Raji (cell line): Measurements from ENCODE around the gene STK16.

ENCODE experiments used
- POLR2A ChIP-seq: IDR thresholded peaks from 2 replicates; pipeline ENCODE4 v1.6.1; 2011; ENCODE audit warnings: low read depth, low read length, control low read depth; ENCODE audit not compliant: insufficient read depth

STK16 gene

DNA sequence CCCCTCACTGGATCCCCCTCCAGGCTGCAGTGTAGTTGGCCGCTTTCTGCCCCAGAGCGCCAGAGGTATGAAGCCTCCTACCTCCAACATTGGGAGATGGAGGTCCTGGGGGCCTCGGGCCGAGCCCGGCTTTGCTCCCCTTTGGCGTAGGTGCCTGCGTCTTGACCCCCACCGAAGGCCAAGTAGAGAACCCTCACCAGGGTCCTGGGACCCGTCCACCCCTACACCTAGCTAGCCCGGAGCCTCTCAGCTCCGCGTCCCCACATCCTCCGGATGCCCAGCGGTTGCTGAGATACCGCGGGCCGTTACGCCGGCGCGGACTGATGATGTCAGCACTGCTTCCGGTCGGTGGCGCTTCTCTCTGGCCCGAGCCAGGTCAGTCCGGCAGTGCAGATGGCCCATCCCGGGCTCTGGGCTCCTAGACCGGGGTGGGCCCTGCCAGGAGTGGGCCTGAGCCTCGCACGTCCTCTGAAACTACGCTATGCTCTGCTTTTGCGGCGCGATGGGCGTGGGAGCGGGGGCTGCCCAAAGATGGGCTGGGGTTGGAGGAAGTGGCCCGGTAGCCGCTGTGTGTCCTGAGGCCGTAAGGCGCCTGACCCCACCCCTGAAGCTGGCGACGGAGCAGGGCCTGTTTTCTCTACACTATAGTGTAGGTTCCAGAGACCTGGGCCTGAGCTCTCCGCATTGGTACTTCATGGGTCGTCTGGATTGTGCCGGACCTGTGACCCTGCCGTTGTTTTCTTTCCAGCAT is at the start of gene STK16, which contains the start of gene GLB1L:
STK16 (plus strand) TSS at position 332 of the 751 bp plus-strand sequence. CDS start 521 bp downstream, outside the sequence.
GLB1L (minus strand) TSS at position 297 of the 751 bp plus-strand sequence. CDS start 1,871 bp downstream, outside the sequence.
- peak; percentile 83 for TF ChIP-seq POLR2A

DNA sequence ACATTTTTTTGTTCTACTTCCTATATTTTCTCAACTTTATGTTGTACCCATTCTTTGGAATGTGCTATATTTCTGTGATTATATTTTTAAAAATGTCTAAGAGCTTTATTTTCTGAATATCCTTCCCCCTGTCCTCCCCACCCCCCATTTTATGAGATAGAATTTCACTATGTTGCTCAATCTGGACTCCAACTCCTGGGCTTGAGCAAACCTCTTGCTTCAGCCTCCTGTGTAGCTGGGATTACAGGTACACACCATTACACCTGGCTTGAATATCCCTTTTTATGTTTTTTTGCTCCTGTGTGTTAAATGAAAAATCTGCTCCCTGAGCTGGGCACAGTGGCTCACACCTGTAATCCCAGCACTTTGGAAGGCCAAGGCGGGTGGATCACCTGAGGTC is 47.9 kb upstream of the STK16 start:
- TF ChIP-seq POLR2A, result no peak

- no peak for TF ChIP-seq POLR2A
Observed at GRCh38 chr2:219198974-219199373, 46.3 kb upstream of the STK16 start.

DNA sequence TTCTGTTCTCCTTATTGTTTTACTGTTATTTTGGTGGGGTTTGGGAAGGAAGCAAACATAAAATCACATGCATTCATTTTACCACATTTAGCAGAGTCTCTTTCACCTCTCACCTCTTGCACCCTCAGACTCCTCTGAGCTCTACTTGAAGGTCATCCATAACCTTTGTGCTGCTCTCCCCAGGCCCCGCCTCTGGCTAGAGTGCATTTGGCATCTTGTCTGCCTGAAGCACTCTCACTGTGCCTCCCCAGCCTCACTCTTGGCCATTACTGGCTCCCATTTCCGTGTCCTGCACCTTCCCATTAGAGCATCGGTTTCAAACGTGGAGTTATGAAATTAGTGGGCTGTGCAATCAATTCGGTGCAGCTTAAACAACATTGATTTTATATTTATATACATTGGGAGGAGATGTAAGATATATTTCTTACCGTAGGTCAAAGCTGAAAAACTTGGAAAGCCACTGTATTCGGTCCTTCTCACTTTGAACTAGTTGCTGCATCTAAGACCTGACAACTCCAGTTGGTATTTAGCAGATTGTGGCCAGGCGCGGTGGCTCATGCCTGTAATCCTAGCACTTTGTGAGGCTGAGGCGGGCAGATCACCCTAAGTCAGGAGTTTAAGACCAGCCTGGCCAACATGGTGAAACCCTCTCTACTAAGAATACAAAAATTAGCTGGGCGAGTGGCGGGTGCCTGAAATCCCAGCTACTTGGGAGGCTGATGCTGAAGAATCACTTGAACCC is 45.6 kb upstream of the STK16 start:
- no peak for TF ChIP-seq POLR2A

- TF ChIP-seq POLR2A, result 0 out of 2 replicates have a peak, but pooled peaks have one; percentile 15
Observed at GRCh38 chr2:219200502-219201326, 44.6 kb upstream of the STK16 start.

DNA sequence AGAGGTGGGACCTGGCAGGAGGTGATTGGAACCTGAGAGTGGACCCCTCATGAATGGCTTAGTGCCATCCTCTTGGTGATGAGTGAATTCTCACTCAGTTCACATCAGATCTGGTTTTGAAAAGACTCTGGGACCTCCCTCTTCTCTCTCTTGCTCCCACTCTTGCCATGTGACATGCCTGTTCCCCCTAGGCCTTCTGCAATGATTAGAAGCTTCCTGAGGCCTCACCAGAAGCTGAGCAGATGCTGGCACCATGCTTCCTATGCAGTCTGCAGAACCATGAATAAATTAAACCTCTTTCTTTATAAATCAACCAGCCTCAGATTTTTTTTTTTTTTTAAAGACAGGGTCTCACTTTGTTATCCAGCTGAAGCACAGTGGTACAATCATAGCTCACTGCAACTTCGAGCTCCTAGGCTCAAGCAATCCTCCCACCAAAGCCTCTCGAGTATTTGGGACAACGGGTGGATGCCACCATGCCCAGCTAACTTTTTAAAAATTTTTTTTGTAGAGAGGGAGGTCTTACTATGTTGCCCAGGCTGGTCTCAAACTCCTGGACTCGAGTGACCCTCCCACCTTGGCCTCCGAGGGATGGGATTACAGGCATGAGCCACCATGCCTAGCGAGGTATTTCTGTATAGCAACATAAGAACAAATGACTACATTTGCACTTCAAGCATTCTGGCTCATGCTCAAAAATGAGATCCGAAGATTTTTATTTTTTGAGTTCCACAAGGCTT is 40.7 kb upstream of the STK16 start:
- no peak for TF ChIP-seq POLR2A

GRCh38 chr2:219205165-219205538 is 40.1 kb upstream of the STK16 start:
- TF ChIP-seq POLR2A, result no peak

DNA sequence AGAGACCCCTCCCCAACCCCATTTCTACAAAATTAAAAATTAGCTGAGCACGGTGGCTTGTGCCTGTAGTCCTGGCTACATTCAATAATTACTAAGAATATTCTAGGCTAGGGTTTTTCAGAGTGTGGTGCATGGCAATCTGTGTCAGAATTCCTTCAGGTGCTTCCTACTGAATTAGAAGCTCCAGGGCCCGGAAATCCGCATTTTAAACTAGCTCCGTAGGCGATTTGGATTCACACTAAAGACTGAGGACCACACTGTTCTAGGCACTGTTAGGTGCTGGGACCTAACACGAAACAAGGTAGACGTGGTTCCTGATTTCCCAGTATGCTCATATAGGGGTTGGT is 39.3 kb upstream of the STK16 start:
- no peak for TF ChIP-seq POLR2A

DNA sequence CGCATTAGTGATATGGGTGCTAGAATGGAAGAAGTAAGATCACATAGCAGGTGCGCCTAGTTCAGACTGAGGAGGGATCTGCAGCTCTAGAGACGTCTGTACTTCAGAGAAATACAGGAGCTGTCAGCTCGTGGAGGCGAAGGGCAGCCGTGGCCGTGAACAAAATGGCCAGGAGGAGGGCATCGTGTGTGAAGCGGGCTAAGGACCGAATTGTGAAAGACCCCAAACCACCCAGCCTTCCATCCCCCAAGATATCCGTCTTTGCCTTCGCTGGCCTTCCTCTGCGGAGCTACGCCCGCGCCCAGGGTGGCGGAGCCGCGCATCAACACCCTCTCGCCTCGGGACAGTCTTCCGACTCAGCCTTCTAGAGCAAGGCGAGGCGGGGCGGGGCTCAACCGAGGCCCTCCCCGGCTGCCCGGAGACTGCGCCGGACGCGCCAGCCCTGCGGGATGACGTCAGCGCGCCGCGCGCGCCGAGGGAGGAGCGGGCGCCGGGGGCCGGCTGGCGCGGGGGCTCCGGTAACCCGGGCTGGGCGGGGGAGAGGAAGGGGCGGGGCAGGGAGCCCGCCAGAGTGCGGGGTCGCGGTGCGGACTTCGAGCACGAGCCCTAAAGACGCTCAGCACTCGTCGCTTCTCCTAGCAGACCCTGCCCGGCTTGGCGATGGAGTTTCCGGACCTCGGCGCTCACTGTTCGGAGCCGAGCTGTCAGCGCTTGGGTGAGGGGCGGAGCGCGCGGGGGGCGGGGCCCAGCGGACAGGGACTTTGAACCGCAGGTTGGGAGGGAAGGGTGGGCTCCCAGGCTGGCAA is 38.7 kb upstream of the STK16 start, which contains the start of gene ZFAND2B:
ZFAND2B (plus strand) TSS at position 455 of the 806 bp plus-strand sequence; CDS start at position 661, 206 bp downstream.
- TF ChIP-seq POLR2A, result peak; percentile 99

- TF ChIP-seq POLR2A, result no peak
Observed at GRCh38 chr2:219207134-219207883, 38.0 kb upstream of the STK16 start.

DNA sequence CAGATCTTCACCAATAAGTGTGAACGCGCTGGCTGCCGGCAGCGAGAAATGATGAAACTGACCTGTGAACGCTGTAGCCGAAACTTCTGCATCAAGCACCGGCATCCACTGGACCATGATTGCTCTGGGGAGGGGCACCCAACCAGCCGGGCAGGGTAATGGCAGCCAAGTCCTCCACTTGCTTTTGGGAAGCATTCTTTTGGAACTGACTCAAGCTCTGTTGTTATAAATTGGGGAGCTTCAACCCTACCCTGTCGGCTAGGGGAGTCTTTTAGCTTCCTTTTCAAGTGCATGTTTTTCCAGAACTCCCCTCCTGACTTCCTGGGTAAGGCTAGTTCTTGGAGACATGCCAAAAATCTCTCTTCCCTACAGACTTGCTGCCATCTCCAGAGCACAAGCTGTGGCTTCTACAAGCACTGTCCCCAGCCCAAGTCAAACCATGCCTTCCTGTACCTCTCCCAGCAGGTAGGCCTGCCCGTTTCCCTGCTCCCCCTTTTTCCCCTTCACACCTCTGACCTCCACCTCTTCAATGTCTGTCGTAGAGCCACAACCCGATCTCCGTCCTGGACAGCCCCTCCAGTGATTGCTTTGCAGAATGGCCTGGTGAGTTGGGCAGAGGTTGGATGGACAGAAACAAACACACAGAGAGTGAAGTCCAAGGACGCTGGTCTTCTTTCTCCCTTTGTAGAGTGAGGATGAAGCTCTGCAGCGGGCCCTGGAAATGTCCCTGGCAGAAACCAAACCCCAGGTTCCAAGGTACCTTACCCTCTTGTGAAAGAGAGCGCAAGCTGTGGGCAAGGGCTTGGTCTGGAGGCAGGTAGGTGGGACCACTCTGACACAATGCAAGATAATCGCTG is 37.2 kb upstream of the STK16 start:
- TF ChIP-seq POLR2A, result no peak
